K562 (cell line): Measurements from ENCODE around the gene C1orf116. TPM values are rescaled to one million over a fixed set of nuclear protein-coding genes. Genes with fewer than 3 reads are reported as not detected.

Experiments used
- FOXJ3 ChIP-seq: sonication (generic); formaldehyde crosslinking; IDR thresholded peaks from 2 replicates; pipeline ENCODE4 v1.4.0; 2020; ENCODE audit warnings: mild to moderate bottlenecking, missing genetic modification reagents
- MAFK ChIP-seq: IDR thresholded peaks from 2 replicates; pipeline ENCODE4 v1.6.1; 2011; ENCODE audit warnings: low read length, improper control_type of control experiment
- MXI1 ChIP-seq: IDR thresholded peaks from 2 replicates; pipeline ENCODE4 v1.6.1; 2011; ENCODE audit warnings: low read depth, mild to moderate bottlenecking, improper control_type of control experiment, low read length
- MYC ChIP-seq, 2 experiments: fragments of 250-450 bp in 1 of 2; sonication (Bioruptor Pico) in 1 of 2; IDR thresholded peaks; 2 replicates each; pipeline versions ENCODE4 v1.5.1 to v1.6.1; 2012 to 2021; ENCODE audit warnings: low read depth in 2 of 2, borderline replicate concordance in 1 of 2, improper control_type of control experiment in 1 of 2, low read length in 1 of 2, mild to moderate bottlenecking in 1 of 2, moderate library complexity in 1 of 2
- NFIX ChIP-seq: fragments of 250-450 bp; sonication (Bioruptor Pico); IDR thresholded peaks from 2 replicates; pipeline ENCODE4 v1.4.0; 2020; ENCODE audit warnings: low read depth, mild to moderate bottlenecking, moderate library complexity
- RBFOX2 ChIP-seq: fragments of 200-400 bp; formaldehyde crosslinking; IDR thresholded peaks from 2 replicates; pipeline ENCODE4 v1.6.1; 2017; ENCODE audit warnings: low read depth, mild to moderate bottlenecking, low read length, moderate library complexity
- RBM34 ChIP-seq: fragments of 200-400 bp; formaldehyde crosslinking; IDR thresholded peaks from 2 replicates; pipeline ENCODE4 v1.6.1; 2018; ENCODE audit warnings: low read length, borderline replicate concordance; ENCODE audit not compliant: insufficient read depth
- SPI1 ChIP-seq: IDR thresholded peaks from 2 replicates; pipeline ENCODE4 v1.6.1; 2011; ENCODE audit warnings: low read depth, low read length, control low read depth, borderline replicate concordance
- TAF1 ChIP-seq: IDR thresholded peaks from 2 replicates; pipeline ENCODE4 v1.6.1; 2011; ENCODE audit warnings: mild to moderate bottlenecking, low read length, moderate library complexity; ENCODE audit not compliant: insufficient read depth, control insufficient read depth, severe bottlenecking; ENCODE audit errors: extremely low read depth
- TAF15 ChIP-seq: fragments of 200-400 bp; formaldehyde crosslinking; IDR thresholded peaks from 2 replicates; pipeline ENCODE4 v1.6.1; 2017; ENCODE audit warnings: mild to moderate bottlenecking, low read depth, low read length, moderate library complexity
- TGIF2 ChIP-seq: sonication (generic); formaldehyde crosslinking; IDR thresholded peaks from 2 replicates; pipeline ENCODE4 v1.8.1; 2022; ENCODE audit warnings: mild to moderate bottlenecking, missing genetic modification reagents, moderate library complexity
- ZBTB17 ChIP-seq: fragments of 450-650 bp; formaldehyde crosslinking; IDR thresholded peaks from 2 replicates; pipeline ENCODE4 v1.4.0; 2020; ENCODE audit warnings: mild to moderate bottlenecking
- ZSCAN29 ChIP-seq: fragments of 450-650 bp; IDR thresholded peaks from 2 replicates; pipeline ENCODE4 v1.6.1; 2017
- ZSCAN32 ChIP-seq: fragments of 450-650 bp; formaldehyde crosslinking; IDR thresholded peaks from 2 replicates; pipeline ENCODE4 v1.4.0; 2020; ENCODE audit warnings: mild to moderate bottlenecking, moderate library complexity
- polyA plus RNA-seq, 8 experiments: library from polyadenylated mRNA; depleted of rRNA in 4 of 8; stranded (reverse) in 5 of 8; unstranded in 3 of 8; fragments of >200 nt; fragmentation: Nextera tagmentation in 2 of 8; fragmentation: Illumina TruSeq in 1 of 8; extraction: Ambion mirVana in 2 of 8; extraction: Trizol in 1 of 8; gene quantifications; 2 replicates each; pipeline versions ENCODE4 v1.2.1 to v1.2.3, GENCODE V29; 2011 to 2014; ENCODE audit warnings: inconsistent platforms in 1 of 8, missing spikeins in 1 of 8
- total RNA-seq, 7 experiments: library from RNA; depleted of rRNA in 6 of 7; stranded (reverse); fragments of >200 nt in 6 of 7; fragmentation: Illumina TruSeq in 2 of 7; extraction: Trizol in 2 of 7; gene quantifications; 2 replicates each; pipeline versions ENCODE4 v1.2.1 to v1.2.3, GENCODE V29; 2011 to 2021; ENCODE audit warnings: low replicate concordance in 1 of 7
- TF ChIP-seq, protein P1 (sequence below): IDR thresholded peaks from 2 replicates; pipeline ENCODE4 v1.6.1; 2011; ENCODE audit warnings: borderline replicate concordance, low read depth, mild to moderate bottlenecking, moderate library complexity, low read length; ENCODE audit not compliant: insufficient read depth, poor library complexity, severe bottlenecking
- TF ChIP-seq, protein P2 (sequence below): IDR thresholded peaks from 2 replicates; pipeline ENCODE4 v1.6.1; 2011; ENCODE audit not compliant: insufficient read length; ENCODE audit errors: extremely low read depth
- TF ChIP-seq, protein P3 (sequence below): sonication (generic); formaldehyde crosslinking; IDR thresholded peaks from 2 replicates; pipeline ENCODE4 v1.8.1; 2023; ENCODE audit warnings: missing genetic modification reagents, mild to moderate bottlenecking, borderline replicate concordance
- TF ChIP-seq, protein P4 (sequence below): fragments of 250-450 bp; sonication (Bioruptor Pico); IDR thresholded peaks from 2 replicates; pipeline ENCODE4 v1.5.0; 2020; ENCODE audit warnings: mild to moderate bottlenecking, borderline replicate concordance

The C1orf116 gene
- total and polyA plus RNA-seq, 9 of the 15 experiments (the other 6 are each of a cell fraction or from before 2014, with no cell fraction given): 0.62 to 3.0 (median 0.95) TPM

DNA sequence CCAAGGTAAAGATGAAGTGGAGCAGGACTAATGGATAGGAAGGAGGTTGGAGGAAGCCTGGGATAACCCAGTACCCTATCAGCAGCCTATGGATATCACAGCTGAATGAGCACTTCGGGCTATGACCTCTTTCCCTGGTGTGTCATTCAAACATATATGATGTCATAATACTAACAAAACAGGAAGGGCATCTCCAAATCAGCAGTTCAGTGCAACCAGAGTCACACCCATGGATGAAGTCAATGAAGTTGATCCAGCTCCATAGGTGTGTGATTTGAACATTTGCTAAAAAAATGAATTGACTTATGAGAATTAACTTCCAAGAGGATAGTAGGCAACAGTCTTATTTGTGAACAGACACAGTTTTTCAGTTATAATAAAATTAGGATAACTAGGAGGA, 1.7 kb upstream of the C1orf116 start (continued):
- TF ChIP-seq, protein P1, sequence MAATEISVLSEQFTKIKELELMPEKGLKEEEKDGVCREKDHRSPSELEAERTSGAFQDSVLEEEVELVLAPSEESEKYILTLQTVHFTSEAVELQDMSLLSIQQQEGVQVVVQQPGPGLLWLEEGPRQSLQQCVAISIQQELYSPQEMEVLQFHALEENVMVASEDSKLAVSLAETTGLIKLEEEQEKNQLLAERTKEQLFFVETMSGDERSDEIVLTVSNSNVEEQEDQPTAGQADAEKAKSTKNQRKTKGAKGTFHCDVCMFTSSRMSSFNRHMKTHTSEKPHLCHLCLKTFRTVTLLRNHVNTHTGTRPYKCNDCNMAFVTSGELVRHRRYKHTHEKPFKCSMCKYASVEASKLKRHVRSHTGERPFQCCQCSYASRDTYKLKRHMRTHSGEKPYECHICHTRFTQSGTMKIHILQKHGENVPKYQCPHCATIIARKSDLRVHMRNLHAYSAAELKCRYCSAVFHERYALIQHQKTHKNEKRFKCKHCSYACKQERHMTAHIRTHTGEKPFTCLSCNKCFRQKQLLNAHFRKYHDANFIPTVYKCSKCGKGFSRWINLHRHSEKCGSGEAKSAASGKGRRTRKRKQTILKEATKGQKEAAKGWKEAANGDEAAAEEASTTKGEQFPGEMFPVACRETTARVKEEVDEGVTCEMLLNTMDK: no peak
- TF ChIP-seq, protein P2, sequence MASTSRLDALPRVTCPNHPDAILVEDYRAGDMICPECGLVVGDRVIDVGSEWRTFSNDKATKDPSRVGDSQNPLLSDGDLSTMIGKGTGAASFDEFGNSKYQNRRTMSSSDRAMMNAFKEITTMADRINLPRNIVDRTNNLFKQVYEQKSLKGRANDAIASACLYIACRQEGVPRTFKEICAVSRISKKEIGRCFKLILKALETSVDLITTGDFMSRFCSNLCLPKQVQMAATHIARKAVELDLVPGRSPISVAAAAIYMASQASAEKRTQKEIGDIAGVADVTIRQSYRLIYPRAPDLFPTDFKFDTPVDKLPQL: no peak
- TF ChIP-seq SPI1 (peak; percentile 77), MAFK (no peak), NFIX (no peak), RBFOX2 (no peak), ZSCAN32 (CRISPR knock-in tag) (no peak), RBM34 (no peak), ZSCAN29 (no peak), MXI1 (no peak), MYC (IDR thresholded peaks at IDR 0.05; ENCODE audit: low read depth, low read length) (no peak), MYC (CRISPR knock-in tag; IDR thresholded peaks at IDR 0.05; ENCODE audit: borderline replicate concordance, low read depth) (no peak), TAF15 (no peak), ZBTB17 (CRISPR knock-in tag) (no peak), FOXJ3 (CRISPR knock-in tag) (no peak), TAF1 (no peak), TGIF2 (CRISPR knock-in tag) (no peak)
- TF ChIP-seq, protein P3, sequence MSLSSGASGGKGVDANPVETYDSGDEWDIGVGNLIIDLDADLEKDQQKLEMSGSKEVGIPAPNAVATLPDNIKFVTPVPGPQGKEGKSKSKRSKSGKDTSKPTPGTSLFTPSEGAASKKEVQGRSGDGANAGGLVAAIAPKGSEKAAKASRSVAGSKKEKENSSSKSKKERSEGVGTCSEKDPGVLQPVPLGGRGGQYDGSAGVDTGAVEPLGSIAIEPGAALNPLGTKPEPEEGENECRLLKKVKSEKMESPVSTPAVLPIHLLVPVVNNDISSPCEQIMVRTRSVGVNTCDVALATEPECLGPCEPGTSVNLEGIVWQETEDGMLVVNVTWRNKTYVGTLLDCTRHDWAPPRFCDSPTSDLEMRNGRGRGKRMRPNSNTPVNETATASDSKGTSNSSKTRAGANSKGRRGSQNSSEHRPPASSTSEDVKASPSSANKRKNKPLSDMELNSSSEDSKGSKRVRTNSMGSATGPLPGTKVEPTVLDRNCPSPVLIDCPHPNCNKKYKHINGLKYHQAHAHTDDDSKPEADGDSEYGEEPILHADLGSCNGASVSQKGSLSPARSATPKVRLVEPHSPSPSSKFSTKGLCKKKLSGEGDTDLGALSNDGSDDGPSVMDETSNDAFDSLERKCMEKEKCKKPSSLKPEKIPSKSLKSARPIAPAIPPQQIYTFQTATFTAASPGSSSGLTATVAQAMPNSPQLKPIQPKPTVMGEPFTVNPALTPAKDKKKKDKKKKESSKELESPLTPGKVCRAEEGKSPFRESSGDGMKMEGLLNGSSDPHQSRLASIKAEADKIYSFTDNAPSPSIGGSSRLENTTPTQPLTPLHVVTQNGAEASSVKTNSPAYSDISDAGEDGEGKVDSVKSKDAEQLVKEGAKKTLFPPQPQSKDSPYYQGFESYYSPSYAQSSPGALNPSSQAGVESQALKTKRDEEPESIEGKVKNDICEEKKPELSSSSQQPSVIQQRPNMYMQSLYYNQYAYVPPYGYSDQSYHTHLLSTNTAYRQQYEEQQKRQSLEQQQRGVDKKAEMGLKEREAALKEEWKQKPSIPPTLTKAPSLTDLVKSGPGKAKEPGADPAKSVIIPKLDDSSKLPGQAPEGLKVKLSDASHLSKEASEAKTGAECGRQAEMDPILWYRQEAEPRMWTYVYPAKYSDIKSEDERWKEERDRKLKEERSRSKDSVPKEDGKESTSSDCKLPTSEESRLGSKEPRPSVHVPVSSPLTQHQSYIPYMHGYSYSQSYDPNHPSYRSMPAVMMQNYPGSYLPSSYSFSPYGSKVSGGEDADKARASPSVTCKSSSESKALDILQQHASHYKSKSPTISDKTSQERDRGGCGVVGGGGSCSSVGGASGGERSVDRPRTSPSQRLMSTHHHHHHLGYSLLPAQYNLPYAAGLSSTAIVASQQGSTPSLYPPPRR: no peak
- TF ChIP-seq, protein P4, sequence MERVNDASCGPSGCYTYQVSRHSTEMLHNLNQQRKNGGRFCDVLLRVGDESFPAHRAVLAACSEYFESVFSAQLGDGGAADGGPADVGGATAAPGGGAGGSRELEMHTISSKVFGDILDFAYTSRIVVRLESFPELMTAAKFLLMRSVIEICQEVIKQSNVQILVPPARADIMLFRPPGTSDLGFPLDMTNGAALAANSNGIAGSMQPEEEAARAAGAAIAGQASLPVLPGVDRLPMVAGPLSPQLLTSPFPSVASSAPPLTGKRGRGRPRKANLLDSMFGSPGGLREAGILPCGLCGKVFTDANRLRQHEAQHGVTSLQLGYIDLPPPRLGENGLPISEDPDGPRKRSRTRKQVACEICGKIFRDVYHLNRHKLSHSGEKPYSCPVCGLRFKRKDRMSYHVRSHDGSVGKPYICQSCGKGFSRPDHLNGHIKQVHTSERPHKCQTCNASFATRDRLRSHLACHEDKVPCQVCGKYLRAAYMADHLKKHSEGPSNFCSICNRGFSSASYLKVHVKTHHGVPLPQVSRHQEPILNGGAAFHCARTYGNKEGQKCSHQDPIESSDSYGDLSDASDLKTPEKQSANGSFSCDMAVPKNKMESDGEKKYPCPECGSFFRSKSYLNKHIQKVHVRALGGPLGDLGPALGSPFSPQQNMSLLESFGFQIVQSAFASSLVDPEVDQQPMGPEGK: no peak
